ENCODE measurements around the gene P4HA2. TPM values are rescaled to one million over a fixed set of nuclear protein-coding genes. Genes with fewer than 3 reads are reported as not detected.
"Not testable (repeated sequence)": the region's sequence is repeated elsewhere in the genome, so short reads cannot be mapped to it uniquely, and the experiment has no call there.

Gene P4HA2
- total RNA-seq, 2 donors from 2014 or later = 8.4 to 22.9 TPM

GRCh38 chr5:132193165-132193694, 34.4 kb downstream of the P4HA2 start:
- no peaks in the 10 kb centered on the region for H3K9me3 Mint-ChIP-seq

GRCh38 chr5:132190161-132190817, 37.4 kb downstream of the P4HA2 start:
- Mint-ChIP-seq H3K4me3 (no peak overlapping the region), H3K9me3 (no peaks in the 10 kb centered on the region), H3K4me1 (no peaks in the 10 kb centered on the region), H3K27me3 (peaks cover 6% of the 10 kb centered on the region), H3K36me3 (ENCODE audit: low read depth) (no peaks in the 10 kb centered on the region), H3K27ac (no peak overlapping the region)
- ATAC-seq (replicated peaks) = peak; percentile 52

More at GRCh38 chr5:132193165-132193694, 34.4 kb downstream of the P4HA2 start:
- Mint-ChIP-seq H3K27me3 (peaks cover 3% of the 10 kb centered on the region), H3K4me1 (no peaks in the 10 kb centered on the region), H3K4me3 (no peak overlapping the region), H3K27ac (no peak overlapping the region), H3K36me3 (ENCODE audit: low read depth) (no peaks in the 10 kb centered on the region)
- no peak for ATAC-seq (replicated peaks)

- no peak for ATAC-seq (replicated peaks)
- H3K27me3 Mint-ChIP-seq = peaks cover 6% of the 10 kb centered on the region
- no peaks in the 10 kb centered on the region for H3K9me3 Mint-ChIP-seq
- no peak overlapping the region for H3K27ac Mint-ChIP-seq
- H3K4me3 Mint-ChIP-seq = no peak overlapping the region
- peaks cover 8% of the 10 kb centered on the region for H3K4me1 Mint-ChIP-seq
- H3K36me3 Mint-ChIP-seq (ENCODE audit: low read depth) = no peaks in the 10 kb centered on the region
These were observed 43.1 kb downstream of the P4HA2 start for GRCh38 chr5:132184588-132184987.

DNA sequence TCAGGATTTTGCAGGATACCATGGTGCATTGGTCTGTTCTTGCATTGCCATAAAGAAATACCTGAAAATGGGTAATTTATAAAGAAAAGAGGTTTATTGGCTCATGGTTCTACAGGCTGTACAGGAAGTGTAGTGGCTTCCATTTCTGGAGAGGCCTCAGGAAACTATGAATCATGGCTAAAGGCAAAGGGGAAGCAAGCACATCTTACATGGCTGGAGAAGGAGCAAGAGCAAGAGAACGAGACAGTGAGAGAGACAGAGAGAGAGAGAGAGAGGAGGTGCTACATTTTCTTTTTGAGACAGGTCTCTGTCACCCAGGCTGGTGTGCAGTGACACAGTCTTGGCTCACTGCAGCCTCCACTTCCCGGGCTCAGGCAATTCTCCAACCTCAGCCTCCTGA, 43.9 kb downstream of the P4HA2 start:
- H3K36me3 Mint-ChIP-seq (ENCODE audit: low read depth) = no peaks in the 10 kb centered on the region
- H3K4me3 Mint-ChIP-seq = no peak overlapping the region
- ATAC-seq (replicated peaks) = no peak
- no peaks in the 10 kb centered on the region for H3K9me3 Mint-ChIP-seq
- peaks cover 4% of the 10 kb centered on the region for H3K27me3 Mint-ChIP-seq
- peaks cover 14% of the 10 kb centered on the region for H3K4me1 Mint-ChIP-seq
- H3K27ac Mint-ChIP-seq = no peak overlapping the region

DNA sequence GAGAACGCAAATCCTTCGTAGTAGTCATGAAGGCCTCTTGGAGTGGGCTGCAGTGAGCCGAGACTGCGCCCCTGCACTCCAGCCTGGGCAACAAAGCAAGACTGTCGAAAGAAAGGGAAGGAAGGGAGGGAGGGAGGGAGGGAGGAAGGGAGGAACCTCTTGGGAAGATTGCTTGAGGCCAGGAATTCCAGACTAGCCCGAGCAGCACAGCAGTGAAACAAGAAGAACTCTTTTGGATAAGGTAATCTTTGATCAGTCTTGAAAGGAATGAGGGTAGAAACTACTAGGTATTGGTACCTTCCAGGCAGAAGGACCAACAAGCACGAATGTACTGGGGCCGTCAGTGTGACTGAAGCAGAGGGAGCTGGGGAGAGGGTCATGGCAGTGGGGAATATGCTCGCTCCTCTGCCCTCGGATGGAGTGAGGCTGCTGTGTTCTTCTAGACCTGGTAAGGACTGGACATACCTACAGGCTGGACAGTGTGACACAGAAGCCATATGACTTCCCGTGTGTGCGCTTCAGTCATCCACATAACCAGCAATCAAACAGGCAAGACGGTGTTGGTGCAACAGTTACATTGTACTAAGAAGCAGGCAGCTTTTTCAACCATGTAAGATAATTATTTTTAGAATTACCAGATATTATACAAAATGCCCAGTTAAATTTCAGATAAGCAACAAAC, 45.2 kb downstream of the P4HA2 start:
- Mint-ChIP-seq H3K27ac (no peak overlapping the region), H3K9me3 (no peaks in the 10 kb centered on the region), H3K4me3 (no peak overlapping the region), H3K4me1 (peaks cover 17% of the 10 kb centered on the region), H3K36me3 (ENCODE audit: low read depth) (no peaks in the 10 kb centered on the region), H3K27me3 (peaks cover 3% of the 10 kb centered on the region)
- no peak for ATAC-seq (replicated peaks)

DNA sequence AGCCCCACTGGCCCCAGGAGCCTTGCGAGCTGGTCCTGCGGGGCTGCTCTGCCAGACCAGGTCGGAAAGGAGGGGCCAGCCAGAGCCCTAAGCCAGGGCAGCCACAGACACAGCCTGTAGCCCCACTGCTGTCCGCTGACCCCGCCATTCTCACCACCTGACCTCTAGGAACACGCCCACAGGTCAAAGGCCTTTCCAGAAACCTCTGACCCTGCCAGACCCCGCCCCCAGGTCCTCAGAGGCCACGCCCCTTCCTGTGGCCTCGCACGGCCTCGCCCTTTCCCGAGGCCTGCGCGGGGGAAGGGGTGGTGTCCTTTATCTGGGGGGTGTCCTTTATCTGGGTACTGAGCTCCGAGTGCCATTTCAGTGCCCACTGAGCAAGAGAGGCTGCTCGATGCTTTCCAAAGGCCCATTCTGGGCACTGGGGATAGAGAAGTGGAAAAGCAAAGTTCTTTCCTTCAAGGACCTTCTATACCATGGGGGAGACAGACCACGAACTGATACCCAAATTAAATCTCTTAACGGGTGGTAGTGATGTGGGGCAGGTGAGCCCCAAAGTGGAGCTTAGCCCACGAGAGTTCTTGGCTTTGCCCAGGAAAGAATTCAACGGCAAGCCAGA, 46.5 kb downstream of the P4HA2 start:
- Mint-ChIP-seq H3K36me3 (ENCODE audit: low read depth) (no peaks in the 10 kb centered on the region), H3K27ac (no peak overlapping the region), H3K4me3 (no peak overlapping the region), H3K9me3 (no peaks in the 10 kb centered on the region), H3K27me3 (no peaks in the 10 kb centered on the region), H3K4me1 (peaks cover 30% of the 10 kb centered on the region)
- no peak for ATAC-seq (replicated peaks)

DNA sequence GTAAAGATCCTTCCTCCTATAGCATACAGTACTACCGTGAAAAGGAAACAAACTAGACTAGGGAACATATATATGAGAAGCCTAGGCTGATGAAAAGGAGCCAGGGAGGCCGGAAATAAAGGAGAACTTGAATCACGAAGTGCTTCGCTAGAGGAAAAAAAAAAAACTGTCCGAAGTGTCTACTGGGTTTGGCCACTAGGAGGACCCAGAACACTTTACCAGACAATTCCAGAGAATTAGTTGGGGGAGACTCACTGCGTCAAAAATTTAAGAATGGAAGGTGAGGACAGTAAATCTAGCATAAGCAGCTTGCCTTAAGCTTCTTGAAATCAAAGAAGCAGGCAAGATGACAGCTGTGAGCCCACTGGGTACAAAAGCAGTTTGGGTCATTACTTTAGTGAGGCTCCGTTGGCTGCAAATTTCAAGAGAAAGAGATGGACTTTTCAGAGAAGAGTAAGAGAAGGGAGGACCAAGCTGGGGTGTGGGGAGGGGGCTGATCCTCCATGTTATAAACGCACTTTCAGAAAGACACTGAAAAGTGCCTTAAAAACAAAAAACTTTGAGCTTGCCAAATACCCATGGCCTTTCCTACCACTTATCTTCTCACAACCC, 47.4 kb downstream of the P4HA2 start:
- Mint-ChIP-seq H3K36me3 (ENCODE audit: low read depth) (no peaks in the 10 kb centered on the region), H3K4me1 (peaks cover 30% of the 10 kb centered on the region), H3K27me3 (no peaks in the 10 kb centered on the region), H3K9me3 (no peaks in the 10 kb centered on the region), H3K4me3 (peak overlapping the region; percentile 49), H3K27ac (peak overlapping the region; percentile 3)
- ATAC-seq (replicated peaks) = peak; percentile 20

- H3K27ac Mint-ChIP-seq = peak overlapping the region; percentile 3
- peak overlapping the region; percentile 49 for H3K4me3 Mint-ChIP-seq
- H3K27me3 Mint-ChIP-seq = no peaks in the 10 kb centered on the region
- ATAC-seq (replicated peaks) = peak; percentile 74
- H3K4me1 Mint-ChIP-seq = peaks cover 30% of the 10 kb centered on the region
- no peaks in the 10 kb centered on the region for H3K36me3 Mint-ChIP-seq (ENCODE audit: low read depth)
- H3K9me3 Mint-ChIP-seq = no peaks in the 10 kb centered on the region
These were observed 48.2 kb downstream of the P4HA2 start for GRCh38 chr5:132179405-132179804.

DNA sequence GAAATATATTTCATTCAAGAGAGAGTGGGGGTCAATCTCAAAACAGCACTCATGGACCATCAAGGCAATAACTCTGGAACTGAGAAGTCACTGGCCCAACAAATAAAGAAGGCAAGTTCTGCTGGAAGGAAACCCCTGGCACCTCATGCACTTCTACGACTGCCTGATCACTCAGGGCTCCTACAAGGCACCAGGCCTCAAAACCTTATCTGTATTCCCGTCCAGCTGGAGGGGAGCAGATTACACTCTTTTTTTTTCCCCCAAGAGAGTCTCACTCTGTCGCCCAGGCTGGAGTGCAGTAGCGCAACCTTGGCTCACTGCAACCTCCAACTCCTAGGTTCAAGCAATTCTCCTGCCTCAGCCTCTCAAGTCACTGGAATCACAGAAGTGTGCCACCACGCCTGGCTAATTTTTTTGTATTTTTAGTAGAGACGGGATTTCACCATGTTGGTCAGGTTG, 49.9 kb downstream of the P4HA2 start:
- Mint-ChIP-seq H3K4me3 (peak overlapping the region; percentile 19), H3K9me3 (no peaks in the 10 kb centered on the region), H3K4me1 (peaks cover 30% of the 10 kb centered on the region), H3K27ac (no peak overlapping the region), H3K27me3 (no peaks in the 10 kb centered on the region), H3K36me3 (ENCODE audit: low read depth) (no peaks in the 10 kb centered on the region)
- no peak for ATAC-seq (replicated peaks)

- Mint-ChIP-seq H3K4me3 (peak overlapping the region; percentile 56), H3K4me1 (peaks cover 30% of the 10 kb centered on the region), H3K36me3 (ENCODE audit: low read depth) (no peaks in the 10 kb centered on the region), H3K27me3 (no peaks in the 10 kb centered on the region), H3K27ac (peak overlapping the region; percentile 83), H3K9me3 (no peaks in the 10 kb centered on the region)
- peak; percentile 67 for ATAC-seq (replicated peaks)
These were observed 50.7 kb downstream of the P4HA2 start for GRCh38 chr5:132176987-132177386.

DNA sequence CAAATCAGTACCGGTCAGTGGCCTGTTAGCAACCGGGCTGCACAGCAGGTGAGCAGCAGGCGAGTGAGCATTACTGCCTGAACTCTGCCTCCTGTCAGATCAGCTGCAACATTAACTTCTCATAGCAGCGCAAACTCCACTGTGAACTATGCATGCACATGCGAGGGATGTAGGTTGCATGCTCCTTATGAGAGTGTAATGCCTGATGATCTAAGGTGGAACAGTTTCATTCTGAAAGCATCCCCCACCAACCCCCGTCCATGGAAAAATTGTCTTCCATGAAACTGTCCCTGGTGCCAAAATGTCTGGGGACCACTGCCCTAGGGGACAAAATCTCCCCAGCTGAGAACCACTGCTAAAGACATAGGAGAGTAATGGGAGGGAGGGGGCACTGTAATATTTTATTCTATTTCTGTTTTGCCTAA, 51.1 kb downstream of the P4HA2 start:
- peak; percentile 51 for ATAC-seq (replicated peaks)
- Mint-ChIP-seq H3K4me3 (peak overlapping the region; percentile 56), H3K36me3 (ENCODE audit: low read depth) (no peaks in the 10 kb centered on the region), H3K27me3 (no peaks in the 10 kb centered on the region), H3K9me3 (no peaks in the 10 kb centered on the region), H3K4me1 (peaks cover 30% of the 10 kb centered on the region), H3K27ac (peak overlapping the region; percentile 83)

DNA sequence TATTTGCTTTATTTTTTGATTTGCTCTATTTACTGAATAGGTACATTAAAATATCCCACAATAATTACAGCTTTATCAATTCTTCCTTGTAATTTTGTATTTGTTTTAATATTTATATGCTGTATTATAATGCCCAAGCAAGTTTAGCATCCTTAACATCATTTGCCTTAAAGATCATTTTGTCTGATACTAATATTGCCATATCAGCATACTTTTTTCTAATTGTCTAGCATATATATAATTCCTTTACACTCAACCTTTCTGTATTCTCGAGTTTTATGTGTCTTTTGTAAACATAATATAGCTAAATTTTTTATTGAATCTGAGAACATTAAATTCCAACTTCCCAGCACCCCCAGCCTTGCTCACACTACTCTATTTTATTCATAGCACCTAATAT, 64.7 kb downstream of the P4HA2 start:
- Mint-ChIP-seq H3K36me3 (ENCODE audit: low read depth) (no peaks in the 10 kb centered on the region), H3K27ac (no peak overlapping the region), H3K4me3 (no peak overlapping the region), H3K4me1 (no peaks in the 10 kb centered on the region), H3K9me3 (peaks cover 2% of the 10 kb centered on the region), H3K27me3 (no peaks in the 10 kb centered on the region)
- ATAC-seq (replicated peaks) = no peak

DNA sequence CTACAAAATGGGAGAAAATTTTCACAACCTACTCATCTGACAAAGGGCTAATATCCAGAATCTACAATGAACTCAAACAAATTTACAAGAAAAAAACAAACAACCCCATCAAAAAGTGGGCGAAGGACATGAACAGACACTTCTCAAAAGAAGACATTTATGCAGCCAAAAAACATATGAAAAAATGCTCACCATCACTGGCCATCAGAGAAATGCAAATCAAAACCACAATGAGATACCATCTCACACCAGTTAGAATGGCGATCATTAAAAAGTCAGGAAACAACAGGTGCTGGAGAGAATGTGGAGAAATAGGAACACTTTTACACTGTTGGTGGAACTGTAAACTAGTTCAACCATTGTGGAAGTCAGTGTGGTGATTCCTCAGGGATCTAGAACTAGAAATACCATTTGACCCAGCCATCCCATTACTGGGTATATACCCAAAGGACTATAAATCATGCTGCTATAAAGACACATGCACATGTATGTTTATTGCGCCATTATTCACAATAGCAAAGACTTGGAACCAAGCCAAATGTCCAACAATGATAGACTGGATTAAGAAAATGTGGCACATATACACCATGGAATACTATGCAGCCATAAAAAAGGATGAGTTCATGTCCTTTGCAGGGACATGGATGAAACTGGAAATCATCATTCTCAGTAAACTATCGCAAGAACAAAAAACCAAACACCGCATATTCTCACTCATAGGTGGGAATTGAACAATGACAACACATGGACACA, 65.9 kb downstream of the P4HA2 start:
- not testable (repeated sequence) for ATAC-seq (replicated peaks); H3K27ac Mint-ChIP-seq; H3K4me3 Mint-ChIP-seq; H3K4me1 Mint-ChIP-seq; H3K27me3 Mint-ChIP-seq; H3K36me3 Mint-ChIP-seq (ENCODE audit: low read depth); H3K9me3 Mint-ChIP-seq

DNA sequence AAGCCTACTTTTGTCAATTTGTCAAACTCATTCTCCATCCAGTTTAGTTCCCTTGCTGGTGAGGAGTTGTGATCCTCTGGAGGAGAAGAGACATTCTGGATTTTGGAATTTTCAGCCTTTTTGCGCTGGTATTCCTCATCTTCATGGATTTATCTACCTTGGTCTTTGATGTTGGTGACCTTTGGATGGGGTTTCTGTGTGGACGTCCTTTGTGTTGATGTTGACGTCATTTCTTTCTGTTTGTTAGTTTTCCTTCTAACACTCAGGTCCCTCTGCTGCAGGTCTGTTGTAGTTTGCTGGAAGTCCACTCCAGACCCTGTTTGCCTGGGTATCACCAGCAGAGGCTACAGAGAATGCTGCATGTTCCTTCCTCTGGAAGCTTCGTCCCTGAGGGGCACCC, 71.2 kb downstream of the P4HA2 start:
- H3K27me3 Mint-ChIP-seq = no peaks in the 10 kb centered on the region
- ATAC-seq (replicated peaks) = no peak
- H3K9me3 Mint-ChIP-seq = peaks cover 24% of the 10 kb centered on the region
- no peaks in the 10 kb centered on the region for H3K4me1 Mint-ChIP-seq
- no peak overlapping the region for H3K27ac Mint-ChIP-seq
- no peak overlapping the region for H3K4me3 Mint-ChIP-seq
- H3K36me3 Mint-ChIP-seq (ENCODE audit: low read depth) = no peaks in the 10 kb centered on the region

Data from activated T-helper 17 cell treated with anti-CD3 and anti-CD28 coated beads, Interleukin-2, amount 50 U/mL, for 72 hours (primary cell).